HG03342 (cell line): ENCODE data around the gene SCN4A.
"Not testable (repeated sequence)": the region's sequence is repeated elsewhere in the genome, so short reads cannot be mapped to it uniquely, and the experiment has no call there.

ENCODE experiments used
- ATAC-seq: cut with Tn5 transposase; IDR thresholded peaks from one replicate; pipeline ENCODE4 v1.9.1; 2021; ENCODE audit warnings: mild to moderate bottlenecking, moderate library complexity; ENCODE audit not compliant: unreplicated experiment

The SCN4A gene

GRCh38 chr17:63986821-63987220 lies 14.1 kb upstream of the SCN4A start:
- no peak for ATAC-seq

GRCh38 chr17:63985387-63986140 lies 12.8 kb upstream of the SCN4A start:
- ATAC-seq: no peak

- no peak for ATAC-seq
Observed at GRCh38 chr17:63984651-63985386, 12.1 kb upstream of the SCN4A start.

- ATAC-seq: no peak
Observed at GRCh38 chr17:63984236-63984635, 11.5 kb upstream of the SCN4A start.

GRCh38 chr17:63983320-63983719 lies 10.6 kb upstream of the SCN4A start:
- ATAC-seq: no peak

- ATAC-seq: not testable (repeated sequence)
Observed at GRCh38 chr17:63982641-63983040, 9.9 kb upstream of the SCN4A start.

- no peak for ATAC-seq
Observed at GRCh38 chr17:63978272-63979200, 5.8 kb upstream of the SCN4A start.

- no peak for ATAC-seq
Observed at GRCh38 chr17:63976702-63977101, 4.0 kb upstream of the SCN4A start.

GRCh38 chr17:63975541-63976092 lies 2.9 kb upstream of the SCN4A start:
- no peak for ATAC-seq

GRCh38 chr17:63974594-63975192 lies 2.0 kb upstream of the SCN4A start:
- ATAC-seq: no peak

- ATAC-seq: no peak
Observed at GRCh38 chr17:63973930-63974593, 1.3 kb upstream of the SCN4A start.

- ATAC-seq: no peak
Observed at GRCh38 chr17:63973247-63973646, 529 bp upstream of the SCN4A start.

GRCh38 chr17:63969278-63969677 lies 3.4 kb downstream of the SCN4A start:
- no peak for ATAC-seq

- no peak for ATAC-seq
Observed at GRCh38 chr17:63967953-63968352, 4.8 kb downstream of the SCN4A start.

GRCh38 chr17:63966646-63967264 lies 6.0 kb downstream of the SCN4A start:
- no peak for ATAC-seq

- ATAC-seq: no peak
Observed at GRCh38 chr17:63963123-63963522, 9.6 kb downstream of the SCN4A start.

GRCh38 chr17:63962298-63962744 lies 10.4 kb downstream of the SCN4A start:
- no peak for ATAC-seq

GRCh38 chr17:63961355-63962212 lies 11.1 kb downstream of the SCN4A start:
- ATAC-seq: no peak

- no peak for ATAC-seq
Observed at GRCh38 chr17:63960430-63960829, 12.3 kb downstream of the SCN4A start.
